IMR-90 (cell line): ENCODE results near the gene SIKE1. TPM values are rescaled to one million over a fixed set of nuclear protein-coding genes. Genes with fewer than 3 reads are reported as not detected.

ENCODE experiments used
- ATAC-seq: fragments of 200-7000 bp; cut with Tn5 transposase; 2 replicates; pipeline ENCODE4 v1.9.1; 2020; ENCODE audit warnings: low read depth, mild to moderate bottlenecking, moderate library complexity
- BruUV-seq: library from RNA; stranded (reverse); fragments of 400-500 nt; replicated peaks from 2 replicates; lab custom pipeline; 2021; lab: Mats Ljungman, UMichigan
- CTCF ChIA-PET: fragments of 300-600 bp; formaldehyde crosslinking; extraction: SDS; loops from one replicate; lab custom pipeline; 2021; ENCODE audit warnings: antibody characterized with exemption; lab: Yijun Ruan, JAX
- POLR2A ChIA-PET: fragments of 300-600 bp; sonication (Branson Sonifier 250); formaldehyde crosslinking; loops from one replicate; lab custom pipeline; 2022; ENCODE audit warnings: antibody characterized with exemption; ENCODE audit not compliant: unreplicated experiment; lab: Charles Lee
- DNase-seq: peaks from one replicate; pipeline ENCODE4 v3.0.0; 2013
- H2AFZ ChIP-seq: replicated peaks from 2 replicates; pipeline ENCODE3; 2013; ENCODE audit warnings: low read length, mild to moderate bottlenecking; ENCODE audit not compliant: poor library complexity
- H2AK5ac ChIP-seq: 2 replicates; pipeline ENCODE4 v1.6.1; 2013; ENCODE audit warnings: low read depth, low read length, inconsistent platforms
- H2AK9ac ChIP-seq: replicated peaks from 2 replicates; pipeline ENCODE3; 2013; ENCODE audit warnings: mild to moderate bottlenecking, low read depth, low read length, moderate library complexity; ENCODE audit not compliant: poor library complexity
- H2BK120ac ChIP-seq: 2 replicates; pipeline ENCODE4 v1.6.1; 2013; ENCODE audit warnings: low read depth, low read length, inconsistent platforms
- H2BK15ac ChIP-seq: 3 replicates; pipeline ENCODE4 v1.6.1; 2013; ENCODE audit warnings: low read depth, low read length, inconsistent platforms
- H2BK20ac ChIP-seq: 2 replicates; pipeline ENCODE4 v1.6.1; 2013; ENCODE audit warnings: low read depth, mild to moderate bottlenecking, inconsistent platforms, low read length, moderate library complexity
- H2BK5ac ChIP-seq: 2 replicates; pipeline ENCODE4 v1.6.1; 2013; ENCODE audit warnings: mild to moderate bottlenecking, low read depth, low read length, inconsistent platforms; ENCODE audit not compliant: poor library complexity, severe bottlenecking
- H3K14ac ChIP-seq: replicated peaks from 2 replicates; pipeline ENCODE4 v1.6.1; 2013; ENCODE audit warnings: low read depth, low read length, inconsistent platforms
- H3K18ac ChIP-seq: 2 replicates; pipeline ENCODE4 v1.6.1; 2013; ENCODE audit warnings: low read depth, low read length, control low read depth
- H3K23ac ChIP-seq: 2 replicates; pipeline ENCODE4 v1.6.1; 2013; ENCODE audit warnings: low read depth, low read length, inconsistent platforms
- H3K27ac ChIP-seq: 2 replicates; pipeline ENCODE4 v1.5.1; 2013; ENCODE audit warnings: mild to moderate bottlenecking, control low read depth, low read length; ENCODE audit not compliant: insufficient read depth
- H3K27me3 ChIP-seq: 2 replicates; pipeline ENCODE4 v1.6.1; 2013; ENCODE audit warnings: low read length; ENCODE audit not compliant: control insufficient read depth, insufficient read depth
- H3K36me3 ChIP-seq: 2 replicates; pipeline ENCODE4 v1.6.1; 2013; ENCODE audit warnings: low read length, mixed read lengths; ENCODE audit not compliant: control insufficient read depth, insufficient read depth
- H3K4ac ChIP-seq: 2 replicates; pipeline ENCODE4 v1.6.1; 2013; ENCODE audit warnings: low read depth, low read length, inconsistent platforms
- H3K4me1 ChIP-seq: 2 replicates; pipeline ENCODE4 v1.6.1; 2013; ENCODE audit warnings: low read length, mixed read lengths; ENCODE audit not compliant: control insufficient read depth, insufficient read depth
- H3K4me2 ChIP-seq: 2 replicates; pipeline ENCODE4 v1.6.1; 2013; ENCODE audit warnings: low read depth, mild to moderate bottlenecking, control low read depth, low read length, moderate library complexity
- H3K4me3 ChIP-seq: 2 replicates; pipeline ENCODE4 v1.5.1; 2013; ENCODE audit warnings: low read depth, mild to moderate bottlenecking, control low read depth, low read length, moderate library complexity; ENCODE audit not compliant: insufficient read depth
- H3K56ac ChIP-seq: 2 replicates; pipeline ENCODE4 v1.6.1; 2013; ENCODE audit warnings: low read length, inconsistent platforms; ENCODE audit not compliant: insufficient read depth; ENCODE audit errors: extremely low read depth
- H3K79me1 ChIP-seq, 2 experiments: 2 replicates each; pipeline ENCODE4 v1.6.1; 2013; ENCODE audit warnings: low read length in 2 of 2, inconsistent platforms in 1 of 2, low read depth in 1 of 2
- H3K9ac ChIP-seq: 2 replicates; pipeline ENCODE4 v1.6.1; 2013; ENCODE audit warnings: low read depth, low read length, control low read depth
- H3K9me1 ChIP-seq: 2 replicates; pipeline ENCODE4 v1.6.1; 2013; ENCODE audit warnings: low read length, inconsistent platforms; ENCODE audit not compliant: insufficient read depth
- H3K9me3 ChIP-seq: 2 replicates; pipeline ENCODE4 v1.6.1; 2013; ENCODE audit warnings: low read length; ENCODE audit not compliant: control insufficient read depth, insufficient read depth
- H4K20me1 ChIP-seq: 2 replicates; pipeline ENCODE4 v1.6.1; 2013; ENCODE audit warnings: low read length, inconsistent platforms; ENCODE audit not compliant: insufficient read depth
- H4K5ac ChIP-seq: 2 replicates; pipeline ENCODE4 v1.6.1; 2013; ENCODE audit warnings: mild to moderate bottlenecking, low read depth, low read length, control low read depth
- H4K8ac ChIP-seq, 2 experiments: 2 replicates each; pipeline ENCODE4 v1.6.1; 2013; ENCODE audit warnings: low read depth in 2 of 2, low read length in 2 of 2, control low read depth in 1 of 2, inconsistent platforms in 1 of 2
- H4K91ac ChIP-seq: 2 replicates; pipeline ENCODE4 v1.6.1; 2013; ENCODE audit warnings: low read depth, low read length, inconsistent platforms; ENCODE audit not compliant: insufficient read depth
- CEBPB ChIP-seq: IDR thresholded peaks from 2 replicates; pipeline ENCODE4 v1.6.1; 2012; ENCODE audit warnings: low read depth, low read length, improper control_type of control experiment
- ELK1 ChIP-seq: fragments of 150-350 bp; IDR thresholded peaks from 2 replicates; pipeline ENCODE4 v1.6.1; 2016; ENCODE audit warnings: low read depth, mild to moderate bottlenecking, low read length, moderate library complexity, borderline replicate concordance
- MAFK ChIP-seq: IDR thresholded peaks from 2 replicates; pipeline ENCODE4 v1.6.1; 2012; ENCODE audit warnings: low read depth, low read length, improper control_type of control experiment
- MAZ ChIP-seq: IDR thresholded peaks from 2 replicates; pipeline ENCODE4 v1.6.1; 2012; ENCODE audit warnings: low read depth, mild to moderate bottlenecking, low read length, improper control_type of control experiment, moderate library complexity, borderline replicate concordance
- POLR2A ChIP-seq: IDR thresholded peaks from 2 replicates; pipeline ENCODE4 v1.6.1; 2012; ENCODE audit warnings: mild to moderate bottlenecking, low read depth, low read length
- RCOR1 ChIP-seq: IDR thresholded peaks from 2 replicates; pipeline ENCODE4 v1.6.1; 2012; ENCODE audit warnings: mild to moderate bottlenecking, low read length, improper control_type of control experiment; ENCODE audit not compliant: insufficient replicate concordance
- SMC3 ChIP-seq: fragments of 150-350 bp; IDR thresholded peaks from 2 replicates; pipeline ENCODE4 v1.6.1; 2016; ENCODE audit warnings: low read depth, mild to moderate bottlenecking, antibody characterized with exemption, low read length, moderate library complexity
- WGBS, 2 experiments: methylation state at CpG; one replicate each; pipeline versions ENCODE4 v1.1.5 to v1.1.7; 2013; ENCODE audit warnings: missing lambda C conversion rate in 2 of 2; ENCODE audit not compliant: insufficient read length in 1 of 2; ENCODE audit errors: extremely low coverage in 2 of 2; 5-methylcytosine and 5-hydroxymethylcytosine counted together
- dilution Hi-C: fragments of 300-500 bp; cut with HindIII; formaldehyde crosslinking; loops from one replicate; pipeline ENCODE4 v1.14.3; 2018; ENCODE audit warnings: low sequenced_read_pairs; ENCODE audit not compliant: unreplicated experiment
- in situ Hi-C: fragments of 300-500 bp; cut with MboI; formaldehyde crosslinking; loops from 3 replicates; pipeline ENCODE4 v1.14.3; 2019; ENCODE audit warnings: low sequenced_read_pairs, inconsistent platforms, mixed read lengths
- intact Hi-C: fragments of 100-400 bp; cut with micrococcal nuclease; formaldehyde crosslinking; loops from 2 replicates; pipeline ENCODE4 v1.10.0; 2022
- polyA plus RNA-seq, 3 experiments: library from polyadenylated mRNA; depleted of rRNA; stranded (reverse); fragments of >200 nt; gene quantifications; 2 replicates each; pipeline ENCODE4 v1.2.3, GENCODE V29; 2012; ENCODE audit warnings: low replicate concordance in 1 of 3
- total RNA-seq: library from RNA; depleted of rRNA; stranded (reverse); fragments of >200 nt; gene quantifications from 2 replicates; pipeline ENCODE4 v1.2.3, GENCODE V29; 2012

SIKE1 gene
- total and polyA plus RNA-seq, 2 of the 4 experiments (the other 2 are of a cell fraction), result 20.9 to 49.1 TPM

- Histone ChIP-seq H3K18ac (no peak overlapping the region), H3K14ac (no peak overlapping the region), H3K27me3 (no peaks in the 10 kb centered on the region), H2AFZ (no peak overlapping the region), H2BK5ac (peak overlapping the region; percentile 21), H2AK9ac (no peak overlapping the region), H3K56ac (no peak overlapping the region), H4K20me1 (peaks cover 9% of the 10 kb centered on the region; the same call in 1 of the 2 replicates), H2BK120ac (no peak overlapping the region), H3K4me3 (no peak overlapping the region), H2BK20ac (no peak overlapping the region), H2AK5ac (no peak overlapping the region), H3K4me2 (no peak overlapping the region), H4K8ac (no peak overlapping the region), H3K9ac (no peak overlapping the region), H4K91ac (no peak overlapping the region), H3K9me3 (no peaks in the 10 kb centered on the region), H3K4me1 (peaks cover 11% of the 10 kb centered on the region), H2BK15ac (no peak overlapping the region), H3K36me3 (peaks cover 52% of the 10 kb centered on the region), H3K27ac (no peak overlapping the region), H3K9me1 (peaks cover 4% of the 10 kb centered on the region; the same call in 1 of the 2 replicates), H3K79me1 (peaks cover 31 to 35% of the 10 kb centered on the region in 2 experiments), H3K23ac (no peak overlapping the region), H3K4ac (no peak overlapping the region), H4K5ac (no peak overlapping the region)
- POLR2A ChIA-PET, result no interaction called here
- in situ Hi-C loops (loop anchor here (25.0 kb wide), 1 partner anchor 762 kb away; no protein-coding TSS in a partner anchor), intact Hi-C loops (no loop called here), dilution Hi-C loops (no loop called here)
- no TSS peak for BruUV-seq
- WGBS, 2 experiments, result no CpG with 5 or more reads among the region's 1 CpG
- DNase-seq (no peak), ATAC-seq (no peak)
- TF ChIP-seq ELK1, result no peak
- TF ChIP-seq RCOR1, result no peak
- TF ChIP-seq SMC3, result no peak
- no peak for TF ChIP-seq POLR2A
- TF ChIP-seq MAFK, result no peak
- TF ChIP-seq CEBPB, result no peak
- no peak for TF ChIP-seq MAZ
- CTCF ChIA-PET, result no interaction called here
Measured at GRCh38 chr1:114723915-114724314, 56.6 kb downstream of the SIKE1 start.
